ENCODE measurements around the gene HCAR3.
"Not testable (repeated sequence)": the region's sequence is repeated elsewhere in the genome, so short reads cannot be mapped to it uniquely, and the experiment has no call there.

GRCh38 chr12:122703841-122704240, 12.8 kb downstream of the HCAR3 start:
- not testable (repeated sequence) for TF ChIP-seq POLR2A, CTCF, POLR2AphosphoS5, EP300 (IDR thresholded peaks at IDR 0.05)

Data from sigmoid colon (tissue), 4 donors.